Measurements from ENCODE around the gene ANOS1.

Gene ANOS1

DNA sequence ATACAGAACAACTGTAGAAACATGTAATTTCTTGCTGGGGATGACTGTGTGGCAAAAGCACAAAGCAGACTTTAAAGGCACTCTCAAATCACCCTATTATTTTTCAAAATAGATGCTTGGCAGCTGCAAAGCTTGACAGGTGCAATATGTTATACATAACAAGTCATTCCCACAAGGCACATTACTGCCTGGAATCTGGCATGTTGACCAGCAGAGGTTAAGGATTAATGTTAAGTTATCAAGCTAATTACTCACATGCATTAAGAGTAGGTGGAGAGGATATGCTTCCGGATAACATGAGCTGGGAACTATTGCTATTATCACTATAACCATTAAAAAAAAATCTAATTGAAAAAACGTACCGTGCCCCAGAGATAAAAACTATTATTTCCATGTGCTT lies 17.8 kb downstream of the ANOS1 start:
- no peak for DNase-seq (ENCODE audit: low read depth)

DNA sequence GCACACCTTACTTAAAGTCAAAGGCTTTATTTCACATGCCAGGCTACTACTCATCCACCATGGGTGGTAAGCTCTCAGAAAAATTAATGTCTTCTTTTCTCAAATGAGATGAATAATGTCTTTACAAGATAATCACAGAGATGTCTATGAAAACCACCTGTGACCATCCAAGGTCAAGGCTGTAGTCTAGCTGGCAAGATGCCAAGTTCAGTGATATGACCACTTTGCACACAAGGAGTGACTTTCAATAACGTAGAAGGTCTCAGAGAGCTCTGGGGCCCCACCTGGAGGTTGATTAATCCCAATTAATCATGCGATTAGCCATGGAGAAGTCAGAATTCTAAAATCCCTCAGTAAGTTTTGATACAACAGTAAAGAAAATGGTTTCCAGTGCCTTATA lies 20.5 kb downstream of the ANOS1 start:
- DNase-seq (ENCODE audit: low read depth): no peak

DNA sequence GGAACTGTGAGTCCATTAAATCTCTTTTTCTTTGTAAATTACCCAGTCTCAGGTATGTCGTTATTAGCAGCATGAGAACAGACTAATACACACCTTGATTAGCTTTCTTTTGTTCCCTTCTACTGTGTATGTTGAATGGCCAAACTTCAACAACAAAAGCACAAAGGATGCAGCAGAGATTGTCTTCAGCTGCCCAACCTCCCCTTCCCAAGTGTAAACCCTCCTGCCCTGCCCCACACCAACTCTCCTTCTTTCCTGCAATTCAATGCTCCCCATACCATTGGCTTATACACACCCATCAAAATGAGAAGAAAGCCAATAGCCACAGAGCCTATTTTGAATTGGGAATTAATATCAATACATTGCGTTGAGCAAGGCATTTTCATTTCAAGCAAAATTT lies 27.8 kb downstream of the ANOS1 start:
- DNase-seq (ENCODE audit: low read depth): no peak

DNA sequence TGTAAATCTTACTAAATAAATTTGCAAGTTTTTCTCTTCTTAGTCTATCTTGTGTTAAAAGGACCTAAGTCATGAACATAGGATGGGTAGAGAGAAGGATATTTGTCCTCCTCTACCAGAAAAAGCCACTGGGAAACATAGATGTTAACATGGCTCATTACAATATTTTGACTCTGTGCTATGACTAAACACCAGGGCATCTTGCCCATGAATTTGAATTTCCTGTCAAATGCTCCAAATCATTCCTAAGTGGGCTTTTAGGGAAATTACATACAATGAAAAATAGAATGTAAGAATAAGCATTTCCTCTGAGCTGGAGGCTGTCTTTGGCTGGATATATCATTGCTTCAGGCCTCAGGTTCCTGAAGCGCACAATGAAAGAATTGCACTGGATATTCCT lies 39.1 kb downstream of the ANOS1 start:
- no peak for DNase-seq (ENCODE audit: low read depth)

DNA sequence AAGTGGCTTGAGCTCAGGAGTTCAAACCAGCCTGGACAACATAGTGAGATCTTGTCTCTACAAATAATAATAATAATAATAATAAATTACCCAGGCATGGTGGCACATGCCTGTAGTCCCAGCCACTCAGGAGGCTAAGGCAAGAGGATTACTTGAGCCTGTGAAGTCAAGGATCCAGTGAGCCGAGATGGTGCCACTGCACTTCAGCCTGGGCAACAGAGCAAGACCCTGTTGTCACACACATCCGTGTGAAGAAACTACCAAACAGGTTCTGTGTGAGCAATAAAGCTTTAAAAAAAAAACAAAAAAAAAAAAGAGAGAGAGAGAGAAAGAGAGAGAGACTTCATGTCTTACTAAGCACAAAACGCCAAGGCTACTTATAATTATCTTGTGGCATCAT lies 42.5 kb downstream of the ANOS1 start:
- no peak for DNase-seq (ENCODE audit: low read depth)

DNA sequence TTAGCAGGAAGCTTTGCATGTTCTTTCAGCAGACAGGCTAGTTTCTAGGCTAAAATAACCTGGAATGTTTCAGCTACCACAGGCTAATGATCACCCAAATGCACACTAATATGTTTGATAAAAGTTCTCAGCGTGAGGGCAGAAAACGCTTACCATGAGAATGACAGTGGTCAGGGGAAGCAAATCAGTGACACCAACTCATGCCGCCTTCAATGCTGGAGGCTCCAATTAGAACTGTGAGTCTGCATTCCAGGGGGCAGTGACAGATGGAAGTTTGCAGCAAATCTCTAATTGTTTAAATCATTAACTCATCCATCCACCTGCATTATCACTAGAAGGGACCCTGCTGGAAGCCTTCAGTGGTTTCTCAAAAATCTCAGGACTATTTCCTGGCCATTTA lies 43.2 kb downstream of the ANOS1 start:
- no peak for DNase-seq (ENCODE audit: low read depth)

DNA sequence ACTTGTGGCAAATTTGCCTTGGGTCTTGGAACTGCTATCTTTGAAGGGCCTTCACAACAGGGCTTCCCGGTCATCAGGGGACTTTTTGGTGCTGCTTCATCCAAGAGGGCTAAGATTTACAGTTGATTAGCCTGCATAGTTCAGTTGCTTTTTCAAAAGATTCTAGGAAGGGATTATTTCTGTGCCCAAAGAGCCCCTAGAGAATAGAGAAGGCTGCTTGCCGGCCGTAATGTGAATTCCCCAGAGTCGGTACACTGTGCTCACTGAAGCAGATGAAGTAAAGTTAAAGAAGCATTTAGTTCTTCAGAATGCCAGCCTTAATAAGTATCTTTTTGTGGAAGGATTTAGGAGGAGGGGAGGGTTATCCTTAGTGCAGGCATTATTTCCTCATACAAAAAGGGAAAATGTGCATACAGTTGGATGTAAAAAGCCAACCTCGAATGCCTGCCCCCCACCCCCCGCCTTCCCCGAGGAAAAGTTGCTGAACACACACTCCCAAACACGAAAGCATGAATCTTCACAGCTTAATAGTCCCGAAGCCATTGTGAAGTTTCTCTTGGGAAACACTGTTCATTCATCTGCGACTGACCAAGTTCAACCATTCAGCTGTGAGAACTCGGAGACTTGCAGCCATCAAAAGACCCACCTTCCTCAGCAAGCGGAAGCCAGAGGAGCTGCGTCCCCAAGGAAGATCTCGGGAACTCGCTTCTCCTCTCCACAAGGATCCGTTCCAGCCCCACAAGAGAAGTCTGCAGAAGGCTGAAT lies 47.6 kb downstream of the ANOS1 start:
- no peak for DNase-seq (ENCODE audit: low read depth)

DNA sequence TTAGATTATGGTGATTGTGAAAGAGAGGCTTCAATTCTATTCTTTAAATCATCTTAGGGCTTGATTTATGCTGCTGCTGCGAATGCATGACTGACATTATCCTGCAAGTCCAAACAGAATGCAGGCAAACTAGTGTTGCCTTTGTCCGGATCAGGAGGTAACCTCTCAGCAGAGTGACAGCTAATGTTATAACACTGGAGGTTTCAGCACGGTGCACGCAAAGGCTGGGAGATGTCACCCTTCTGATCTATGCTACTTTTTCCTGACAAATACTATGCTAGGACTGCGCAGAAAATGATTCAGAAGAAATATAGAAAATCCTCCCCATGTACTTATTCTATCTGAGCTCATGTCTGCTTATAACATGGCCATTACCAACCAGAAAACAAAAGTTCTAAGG lies 48.2 kb downstream of the ANOS1 start:
- no peak for DNase-seq (ENCODE audit: low read depth)

DNA sequence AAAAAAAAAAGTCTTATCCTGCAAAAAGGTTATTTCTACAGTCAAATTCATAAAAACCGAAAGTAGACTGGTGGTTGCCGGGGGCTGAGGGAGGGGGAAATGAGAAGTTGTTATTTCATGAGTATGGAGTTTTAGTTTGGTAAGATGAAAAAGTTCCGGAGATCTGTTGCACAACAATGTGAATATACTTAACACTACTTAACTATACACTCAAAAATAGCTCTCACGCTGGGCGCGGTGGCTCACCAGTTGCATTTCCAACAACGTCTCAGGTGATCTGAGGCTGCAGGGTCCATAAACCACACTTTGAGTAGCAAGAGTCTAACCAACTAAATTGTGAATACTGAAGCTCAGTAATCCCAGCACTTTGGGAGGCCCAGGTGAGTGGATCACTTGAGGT lies 52.4 kb downstream of the ANOS1 start:
- DNase-seq (ENCODE audit: low read depth): no peak

DNA sequence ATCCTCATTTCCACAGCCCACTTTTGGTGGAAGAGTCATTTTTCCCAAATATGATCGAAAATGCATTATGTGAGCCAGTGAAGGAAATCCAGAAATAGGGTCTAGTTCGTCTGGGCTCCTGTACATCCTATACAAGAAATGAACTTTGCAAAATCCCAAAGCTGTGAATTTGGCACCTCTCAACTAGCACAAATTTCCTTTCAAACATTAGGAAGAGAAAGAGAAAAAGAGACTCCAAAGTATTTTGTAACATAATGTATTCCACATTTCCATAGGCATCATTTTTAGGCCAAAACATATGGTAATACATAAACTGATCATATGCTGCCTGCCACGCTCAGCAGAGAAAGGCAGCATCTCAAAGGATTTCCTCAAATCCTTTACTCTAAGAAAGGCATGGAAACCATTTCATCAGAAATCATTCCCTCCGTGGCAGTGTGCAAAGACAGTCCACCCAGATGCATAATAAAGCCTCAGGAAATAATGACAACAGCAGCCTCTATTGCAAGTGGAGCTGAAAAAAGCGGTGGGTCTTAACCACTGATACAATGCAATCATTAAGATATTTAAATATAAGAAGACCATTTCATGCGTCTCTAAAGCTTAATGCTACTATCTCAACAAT lies 56.8 kb downstream of the ANOS1 start:
- DNase-seq (ENCODE audit: low read depth): no peak

DNA sequence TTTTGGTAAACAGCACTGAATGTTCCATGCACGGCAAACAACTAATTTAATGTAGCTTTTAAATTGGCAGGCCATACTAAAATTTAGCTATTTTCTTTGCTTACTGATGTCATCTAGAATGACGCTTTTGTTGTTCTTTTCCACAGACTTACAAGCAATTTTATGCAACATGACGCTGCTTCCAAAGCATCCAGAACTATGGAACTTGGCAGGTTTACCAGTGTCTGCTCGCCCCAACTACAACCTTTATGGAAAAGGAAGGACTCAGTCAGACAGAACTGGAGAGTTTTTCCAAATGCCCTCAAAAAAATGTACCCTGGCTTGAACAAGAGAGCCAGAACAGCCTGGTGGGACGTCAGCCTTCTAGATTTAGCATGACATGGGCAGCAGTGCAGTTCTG lies 58.7 kb downstream of the ANOS1 start:
- DNase-seq (ENCODE audit: low read depth): no peak

DNA sequence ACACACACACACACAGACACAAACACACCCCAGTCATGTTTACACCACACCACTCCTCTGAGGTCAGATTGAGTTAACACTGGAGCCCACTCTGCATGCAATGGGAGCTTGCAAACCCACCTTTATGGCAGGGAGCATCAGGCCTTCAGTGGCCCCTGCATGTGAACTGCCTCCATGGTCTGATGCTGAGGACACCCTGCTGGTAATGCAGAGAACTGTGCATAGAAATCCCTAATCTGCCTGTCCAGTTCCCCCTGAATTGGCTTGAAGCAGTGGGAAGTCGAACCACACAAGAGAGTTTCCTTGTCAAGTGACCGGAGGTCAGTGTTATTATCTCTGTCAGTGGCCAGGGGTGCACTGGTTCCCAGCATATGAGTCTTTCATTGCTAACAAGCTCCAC lies 59.8 kb downstream of the ANOS1 start:
- DNase-seq (ENCODE audit: low read depth): no peak

DNA sequence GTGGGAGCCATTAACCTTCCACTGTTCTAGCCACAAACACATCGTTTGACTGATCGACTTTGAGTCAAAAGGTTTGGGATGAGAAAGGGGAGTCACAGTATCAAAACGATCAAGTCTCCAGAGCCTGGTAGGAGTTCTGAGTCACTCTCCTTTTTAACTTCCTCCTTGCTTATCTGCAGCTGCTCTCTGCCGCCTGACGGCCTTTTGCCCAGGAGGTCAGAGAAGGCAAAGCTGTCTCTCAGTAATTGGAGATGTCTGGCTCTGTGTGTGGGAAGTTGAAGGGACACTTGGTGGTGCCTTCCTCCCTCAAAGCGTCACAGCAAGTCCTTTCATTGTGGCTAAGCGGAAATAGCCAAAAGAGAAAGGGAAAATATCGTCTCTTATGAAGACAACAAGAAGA lies 63.1 kb downstream of the ANOS1 start:
- DNase-seq (ENCODE audit: low read depth): no peak

DNA sequence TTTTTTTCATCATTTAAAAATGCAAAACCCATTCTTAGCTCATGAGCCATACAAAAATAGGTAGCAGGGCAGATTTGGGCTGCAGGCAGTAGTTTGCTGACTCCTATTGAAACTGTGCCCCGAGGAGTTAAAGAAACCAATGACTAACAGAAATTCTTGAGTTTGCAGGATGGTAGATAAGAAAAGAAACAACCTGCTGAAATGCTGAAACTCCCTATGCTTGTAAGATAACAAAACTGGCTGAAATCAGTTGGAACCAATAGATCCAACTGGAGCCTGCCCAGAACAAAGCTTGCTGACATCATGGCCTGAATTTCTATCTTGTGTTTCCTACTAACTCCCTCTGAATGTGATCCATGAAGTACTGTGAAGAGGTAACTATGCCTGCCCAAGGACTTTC lies 68.6 kb downstream of the ANOS1 start:
- DNase-seq (ENCODE audit: low read depth): no peak

DNA sequence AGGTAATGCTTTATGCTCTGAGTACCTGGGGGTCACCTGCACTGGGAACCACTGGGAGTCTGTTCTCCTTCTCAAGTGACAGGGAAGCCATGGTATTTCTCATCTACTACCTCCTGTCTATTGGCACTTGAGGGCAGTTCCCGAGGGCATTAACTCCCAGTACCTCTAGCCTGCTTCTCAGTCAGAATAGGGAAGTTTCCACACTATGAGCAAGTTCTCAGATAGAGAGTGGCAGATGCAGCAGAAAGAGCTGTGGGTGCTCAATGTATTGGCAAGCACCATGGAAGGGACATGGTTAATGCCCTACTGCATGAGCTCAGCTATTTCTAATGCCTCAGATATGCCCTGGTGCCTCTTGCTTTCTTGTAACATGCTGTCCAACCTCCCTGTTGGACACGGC lies 74.1 kb downstream of the ANOS1 start:
- no peak for DNase-seq (ENCODE audit: low read depth)

DNA sequence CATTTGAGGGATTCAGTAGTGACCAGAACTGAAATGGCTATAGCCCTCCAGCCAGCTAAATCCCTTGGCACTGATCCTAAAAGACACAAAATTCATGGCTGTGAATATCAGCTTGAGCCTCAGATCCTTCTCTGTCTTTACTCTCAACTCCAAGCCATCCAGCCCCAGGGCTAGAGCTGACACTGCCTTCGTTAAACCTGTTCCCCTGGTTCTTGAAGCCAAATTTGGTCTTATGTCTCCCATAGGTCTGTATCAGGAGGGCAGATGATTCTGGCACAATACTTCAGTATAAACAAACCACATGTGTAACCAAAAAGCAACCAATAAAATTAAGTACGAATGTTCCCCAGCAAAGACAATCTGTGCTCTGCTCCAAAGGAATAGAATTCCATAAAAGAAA lies 78.0 kb downstream of the ANOS1 start:
- no peak for DNase-seq (ENCODE audit: low read depth)

DNA sequence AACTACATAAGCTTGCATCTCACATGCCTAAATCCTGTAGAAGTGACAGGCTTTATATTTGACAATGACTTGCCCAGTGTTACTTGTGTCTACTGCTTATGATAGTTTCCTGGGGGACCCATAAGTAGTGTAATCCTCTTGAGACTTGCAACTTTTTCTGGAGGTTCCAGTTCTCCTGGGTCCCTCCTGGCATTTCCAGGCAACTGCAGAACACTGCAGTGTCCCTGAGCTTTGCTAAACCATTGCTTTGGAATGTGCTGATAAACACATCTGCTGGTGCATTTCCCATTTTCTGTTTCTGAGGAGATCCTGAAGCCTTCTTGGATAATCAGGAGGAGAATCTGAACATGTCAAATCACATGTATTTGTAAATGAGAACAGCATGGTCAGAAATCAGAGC lies 82.0 kb downstream of the ANOS1 start:
- DNase-seq (ENCODE audit: low read depth): no peak

DNA sequence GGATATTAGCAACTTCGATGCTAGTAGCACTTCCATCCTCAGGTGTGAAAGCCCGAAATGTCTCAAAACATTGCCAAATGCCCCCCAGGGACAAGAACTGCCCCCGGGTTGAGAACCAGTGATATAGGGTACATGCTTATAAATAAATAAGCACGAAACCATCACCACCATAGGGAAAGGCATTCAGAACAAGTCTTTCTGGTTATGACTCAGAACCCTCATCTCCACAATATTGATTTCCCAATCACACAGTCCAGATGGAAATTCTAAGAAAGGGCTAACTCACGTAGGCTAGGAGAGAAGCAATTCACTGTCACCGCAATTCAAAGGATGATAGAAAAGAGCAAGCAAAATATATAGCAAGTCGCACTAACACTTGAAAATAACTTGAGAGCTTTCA lies 84.8 kb downstream of the ANOS1 start:
- no peak for DNase-seq (ENCODE audit: low read depth)

DNA sequence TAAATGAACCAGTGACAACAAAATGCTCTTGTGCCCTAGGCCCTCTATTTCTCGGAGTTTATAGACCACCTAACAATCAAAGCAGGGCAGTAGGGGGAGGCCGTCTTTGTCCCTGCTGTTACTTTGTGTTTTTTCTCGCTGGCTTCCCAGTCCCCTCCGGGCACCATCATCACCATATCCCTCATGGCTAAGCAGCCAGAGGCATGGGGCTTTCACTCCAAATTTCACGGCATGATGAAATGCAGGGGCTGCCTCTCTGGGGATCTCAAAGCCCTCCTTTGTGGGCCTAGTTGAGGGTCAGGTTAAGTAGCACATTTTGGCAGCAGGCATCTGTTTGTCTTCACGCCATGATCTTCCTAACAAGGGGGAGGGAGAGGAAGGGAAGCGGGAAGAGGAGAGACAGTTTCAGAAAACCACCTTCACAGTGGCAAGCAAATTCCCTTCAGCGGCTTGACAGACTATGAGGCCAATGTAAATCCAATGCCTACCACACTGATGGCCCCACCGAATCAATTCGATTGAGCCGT lies 91.9 kb downstream of the ANOS1 start:
- DNase-seq (ENCODE audit: low read depth): no peak

DNA sequence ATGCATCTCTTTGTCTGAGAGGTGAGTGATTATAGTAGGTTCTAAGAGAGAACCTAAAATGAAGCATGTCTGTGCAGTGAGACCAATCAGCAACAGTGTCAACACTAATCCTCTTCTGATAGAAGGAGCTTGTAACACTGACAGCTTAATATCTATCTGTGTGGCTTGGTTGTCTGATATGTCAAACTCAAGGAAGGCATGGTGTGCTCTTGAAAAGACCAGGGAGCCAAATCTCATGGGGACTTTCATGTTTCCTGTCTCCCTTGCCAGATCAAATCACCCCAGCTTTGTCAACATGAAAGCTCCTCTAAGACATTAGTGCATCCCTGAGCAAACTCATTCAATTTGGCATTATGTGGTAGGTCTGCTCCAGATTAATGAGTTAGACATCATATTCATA lies 95.4 kb downstream of the ANOS1 start:
- no peak for DNase-seq (ENCODE audit: low read depth)

DNA sequence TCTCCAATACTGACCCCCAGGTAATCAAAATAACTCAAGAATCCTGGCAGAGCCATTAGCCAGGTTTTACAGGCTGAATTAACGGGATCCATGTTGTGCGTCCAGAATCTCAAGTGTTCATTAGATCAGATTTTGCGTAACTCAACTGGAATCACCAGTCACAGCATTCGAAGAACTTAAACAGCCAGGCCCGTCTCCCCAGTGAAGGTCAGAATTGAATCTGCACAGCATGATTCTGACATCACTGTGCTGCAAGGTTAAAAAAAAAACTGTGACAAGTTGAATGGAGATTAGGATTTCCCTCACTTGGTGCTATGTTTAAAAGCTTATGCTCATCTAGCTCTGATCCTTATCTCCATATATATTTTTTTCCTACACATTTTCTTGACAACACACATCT lies 96.1 kb downstream of the ANOS1 start:
- no peak for DNase-seq (ENCODE audit: low read depth)

DNA sequence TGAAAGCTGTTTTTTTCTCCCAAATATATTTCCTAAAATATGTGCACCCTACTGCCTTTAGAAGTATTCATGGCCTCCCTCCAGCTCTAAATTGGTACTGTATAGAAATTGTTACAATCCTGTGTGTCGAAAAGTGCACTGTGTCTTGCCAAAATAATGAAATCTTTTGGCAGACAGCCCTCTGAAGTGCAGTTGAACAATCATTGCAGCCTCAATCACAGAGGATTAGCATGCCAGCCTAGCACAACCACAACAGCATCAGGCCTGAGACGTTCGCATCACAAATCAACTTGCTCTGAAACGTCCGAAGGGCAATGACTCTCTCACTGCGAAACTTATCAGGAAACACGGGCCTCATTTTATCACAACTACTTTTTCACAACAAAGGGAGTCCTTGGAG lies 99.0 kb downstream of the ANOS1 start:
- no peak for DNase-seq (ENCODE audit: low read depth)

DNA sequence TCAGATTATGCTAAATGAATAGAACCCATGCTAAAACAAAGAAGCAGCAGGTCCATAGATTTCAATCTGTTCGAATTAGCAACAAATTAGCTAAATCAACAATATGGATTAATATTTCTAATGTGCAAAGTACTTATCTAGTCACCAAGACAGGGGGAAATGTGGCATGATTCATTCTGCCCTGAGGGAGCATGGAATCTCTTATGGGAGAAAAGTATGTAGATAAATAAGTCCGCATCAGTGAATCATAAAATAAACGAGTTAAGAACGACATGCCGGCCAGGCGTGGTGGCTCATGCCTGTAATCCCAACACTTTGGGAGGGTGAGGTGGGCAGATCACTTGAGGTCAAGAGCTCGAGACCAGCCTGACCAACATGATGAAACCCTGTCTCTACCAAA lies 102.1 kb downstream of the ANOS1 start:
- no peak for DNase-seq (ENCODE audit: low read depth)

DNA sequence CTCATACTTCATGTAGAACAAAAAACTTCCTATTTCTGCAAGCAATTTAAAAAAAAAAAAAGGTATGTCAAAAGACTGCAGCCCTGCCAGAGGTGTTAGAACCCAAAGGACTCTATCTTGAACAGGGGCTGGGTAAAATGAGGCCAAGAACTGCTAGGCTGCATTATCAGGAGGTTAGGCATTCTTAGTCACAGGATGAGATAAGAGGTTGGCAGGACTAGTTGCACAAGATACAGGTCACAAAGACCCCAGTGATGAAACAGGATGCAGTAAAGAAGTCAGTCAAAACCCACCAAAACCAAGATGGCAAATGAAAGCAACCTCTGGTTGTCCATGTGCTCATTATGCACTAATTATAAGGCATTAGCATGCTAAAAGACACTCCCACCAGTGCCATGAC lies 104.1 kb downstream of the ANOS1 start:
- no peak for DNase-seq (ENCODE audit: low read depth)
